Right renal cortex interstitium (tissue), 3 donors: ENCODE measurements around the gene ZNF853. TPM values are rescaled to one million over a fixed set of nuclear protein-coding genes. Genes with fewer than 3 reads are reported as not detected.
"Not testable (repeated sequence)": the region's sequence is repeated elsewhere in the genome, so short reads cannot be mapped to it uniquely, and the experiment has no call there.

ENCODE experiments used
- DNase-seq, 3 donors: peaks; one replicate each; pipeline ENCODE4 v3.0.0-alpha.2; 2013; ENCODE audit warnings: low read depth in 3 of 3, low spot score in 2 of 3
- polyA plus RNA-seq, 3 donors: library from polyadenylated mRNA; unstranded; fragments of 120-200 nt; gene quantifications; one replicate each; pipeline ENCODE4 v1.2.1, GENCODE V29; 2013; ENCODE audit not compliant: insufficient read length in 3 of 3

The ZNF853 gene
- polyA plus RNA-seq = 10 to 100 TPM; 15.0 to 16.8 (median 16.3) TPM

DNA sequence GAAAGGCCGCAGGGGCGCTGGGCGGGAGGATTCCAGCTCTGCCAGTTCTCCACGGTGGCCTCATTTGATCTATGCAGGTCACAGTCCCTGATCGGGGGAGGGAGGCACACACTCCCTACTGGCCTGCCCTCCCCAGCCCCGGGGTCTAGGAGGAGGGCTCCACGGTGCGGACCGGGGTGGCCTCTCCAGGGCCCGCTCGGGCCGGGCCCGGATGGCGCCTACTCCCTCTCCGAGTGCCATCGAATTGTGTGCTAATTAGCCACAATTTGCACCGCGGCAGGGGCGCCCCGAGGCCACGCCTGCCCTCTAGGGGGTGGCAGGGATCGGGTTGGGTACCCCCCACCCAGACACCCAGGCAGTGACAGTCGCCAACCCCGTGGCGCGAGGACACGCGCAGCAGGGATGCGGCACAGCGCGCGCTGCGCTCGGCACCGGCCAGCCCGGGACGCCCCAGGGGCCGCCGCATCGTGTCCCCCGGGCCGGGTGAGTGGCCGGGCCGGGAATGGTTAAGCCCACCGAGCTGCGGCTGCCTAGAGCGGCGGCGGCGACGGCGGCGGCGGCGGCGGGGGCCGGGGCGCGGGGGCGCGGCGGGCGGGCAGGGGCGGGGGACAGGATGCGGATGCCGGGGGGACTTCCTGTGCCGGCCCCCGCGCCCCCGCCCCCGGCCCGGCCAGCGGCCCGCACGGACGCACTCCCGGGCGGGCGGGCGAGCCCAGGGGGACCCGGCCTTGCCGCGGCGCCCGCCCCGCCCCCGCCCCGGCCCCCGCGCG lies at the start of gene ZNF853:
ZNF853 (plus strand) TSS at position 658 of the 770 bp plus-strand sequence. CDS start 565 bp downstream, outside the sequence.
- no peak for DNase-seq

DNA sequence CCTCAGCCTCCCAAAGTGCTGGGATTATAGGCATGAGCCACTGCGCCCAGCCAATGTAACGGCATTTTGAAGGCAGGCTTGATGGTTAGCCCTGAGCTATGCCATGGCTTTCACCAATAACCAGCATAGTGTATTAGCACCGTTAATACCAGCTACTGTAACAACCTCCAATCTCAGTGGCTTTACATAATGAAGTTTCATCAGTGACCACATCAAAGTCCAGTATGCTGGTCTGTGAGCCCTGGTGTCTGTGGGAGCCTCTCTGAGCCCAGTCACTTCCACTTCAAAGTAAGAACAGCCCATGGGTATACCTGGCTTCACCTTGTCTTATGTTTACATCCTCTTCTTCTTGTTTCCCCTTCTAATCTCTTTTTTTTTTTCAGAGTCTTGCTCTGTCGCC lies 49.8 kb upstream of the ZNF853 start:
- no peak for DNase-seq

DNA sequence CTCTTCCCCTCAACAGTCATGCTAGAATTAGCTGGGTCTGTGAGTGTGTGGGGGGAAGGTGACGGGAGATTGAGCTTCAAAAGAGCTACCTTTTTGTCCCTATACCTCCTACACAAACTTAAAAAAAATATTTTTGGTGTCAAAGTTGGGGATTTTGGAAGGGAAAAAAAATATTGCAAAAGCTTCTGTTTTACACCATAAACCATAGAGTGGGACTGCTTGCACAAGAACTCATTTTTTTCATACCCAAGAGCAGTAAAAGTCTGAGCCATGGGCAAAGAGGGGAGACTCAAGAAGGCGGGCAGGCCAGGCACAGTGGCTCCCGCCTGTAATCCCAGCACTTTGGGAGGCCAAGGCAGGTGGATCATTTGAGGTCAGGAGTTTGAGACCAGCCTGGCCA lies 47.5 kb upstream of the ZNF853 start:
- DNase-seq = no peak

DNA sequence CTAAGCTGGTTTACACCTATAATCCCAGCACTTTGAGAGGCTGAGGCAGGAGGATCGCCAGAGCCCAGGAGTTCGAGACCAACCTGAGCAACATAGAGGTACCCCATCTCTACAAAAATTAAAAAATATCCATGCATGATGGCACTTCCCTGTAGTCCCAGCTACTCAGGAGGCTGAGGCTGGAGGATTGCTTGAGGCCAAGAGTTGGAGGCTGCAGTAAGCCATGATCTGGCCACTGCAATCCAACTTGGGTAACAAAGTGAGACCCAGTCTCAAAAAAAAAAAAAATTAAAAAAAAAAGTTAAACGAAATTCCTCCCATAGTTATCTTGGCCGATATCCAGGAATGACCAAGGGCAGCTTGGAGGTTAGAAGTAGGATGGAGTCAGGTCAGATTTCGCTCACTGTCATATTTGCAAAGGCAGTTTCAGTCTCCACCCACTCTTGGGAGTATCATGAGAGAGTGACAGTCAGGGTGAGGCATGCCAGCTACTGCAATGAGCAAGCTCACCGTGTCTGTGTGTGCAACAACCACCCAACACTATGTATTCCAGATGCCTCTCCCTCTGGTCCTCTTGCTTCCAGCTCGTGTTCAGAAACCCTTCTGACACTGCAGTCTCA lies 44.1 kb upstream of the ZNF853 start:
- DNase-seq = no peak

DNA sequence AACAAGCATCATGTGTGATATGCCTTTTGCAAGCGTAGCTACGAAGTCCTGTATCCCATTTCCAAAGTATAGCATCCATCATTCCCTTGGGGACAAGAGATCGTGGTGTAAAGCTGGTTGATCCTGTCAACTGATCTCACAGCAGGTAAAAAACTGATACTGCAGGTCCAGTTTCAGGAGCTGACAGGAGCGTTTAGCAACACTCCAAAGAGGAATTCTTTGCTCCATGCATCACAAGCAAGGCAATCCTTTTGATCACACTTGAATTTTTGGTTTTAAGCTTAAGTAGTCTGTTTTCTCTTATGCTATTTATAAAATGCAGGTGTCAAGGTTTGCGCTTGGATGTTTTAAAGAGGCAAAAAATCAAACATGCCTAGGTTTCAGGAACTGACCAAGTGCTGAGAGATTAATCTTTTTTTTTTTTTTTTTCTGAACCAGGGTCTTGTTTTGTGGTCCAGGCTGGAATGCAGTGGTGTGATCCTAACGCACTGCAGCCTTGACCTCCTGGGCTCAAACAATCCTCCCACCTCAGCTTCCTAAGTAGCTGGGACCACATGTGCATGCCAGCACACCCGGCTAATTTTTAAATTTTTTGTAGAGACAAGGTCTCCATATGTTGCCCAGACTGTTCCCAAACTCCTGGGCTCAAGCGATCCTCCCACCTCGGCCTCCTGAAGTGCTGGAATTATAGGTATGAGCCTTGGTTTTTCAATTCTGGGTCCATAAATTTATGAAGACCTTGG lies 40.0 kb upstream of the ZNF853 start:
- DNase-seq = no peak

DNA sequence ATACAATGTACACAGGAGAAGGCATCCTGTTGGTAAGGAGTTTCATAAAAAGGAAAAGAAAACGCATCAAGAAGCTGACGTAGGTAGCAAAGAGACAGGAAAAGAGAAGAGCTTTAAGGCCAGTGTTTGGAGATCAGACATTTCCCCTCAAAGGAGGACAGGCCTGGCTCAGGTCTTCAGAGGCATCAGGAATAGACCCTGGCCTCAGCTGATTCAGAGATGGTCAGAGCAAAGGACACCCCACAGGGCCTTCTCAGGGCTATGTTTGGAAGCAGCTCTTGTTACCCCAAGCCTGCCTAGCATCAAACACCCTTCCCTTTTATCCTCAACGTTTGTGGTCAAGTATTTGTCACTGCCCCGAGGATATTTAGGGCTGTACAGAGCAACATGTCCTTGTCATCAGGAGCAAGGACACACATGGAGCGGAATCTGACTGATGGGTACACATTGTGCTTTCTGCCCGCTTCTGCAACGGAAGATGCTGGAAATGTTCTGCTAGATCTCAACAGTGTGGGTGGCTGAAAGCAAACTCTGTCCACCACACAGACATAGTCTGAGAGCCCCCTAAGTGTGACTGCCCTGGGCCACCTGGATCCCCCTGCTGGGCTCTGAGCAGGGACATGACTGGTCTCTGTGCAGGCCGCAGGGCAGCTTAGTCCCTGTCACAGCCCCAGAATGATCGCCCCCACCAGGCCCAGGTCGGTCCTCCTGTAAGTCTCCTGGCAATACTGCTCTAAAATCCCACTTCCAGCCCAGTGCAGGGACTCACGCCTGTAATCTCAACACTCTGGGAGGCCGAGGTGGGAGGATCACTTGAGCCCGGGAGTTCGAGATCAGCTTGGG lies 39.2 kb upstream of the ZNF853 start:
- DNase-seq = no peak

DNA sequence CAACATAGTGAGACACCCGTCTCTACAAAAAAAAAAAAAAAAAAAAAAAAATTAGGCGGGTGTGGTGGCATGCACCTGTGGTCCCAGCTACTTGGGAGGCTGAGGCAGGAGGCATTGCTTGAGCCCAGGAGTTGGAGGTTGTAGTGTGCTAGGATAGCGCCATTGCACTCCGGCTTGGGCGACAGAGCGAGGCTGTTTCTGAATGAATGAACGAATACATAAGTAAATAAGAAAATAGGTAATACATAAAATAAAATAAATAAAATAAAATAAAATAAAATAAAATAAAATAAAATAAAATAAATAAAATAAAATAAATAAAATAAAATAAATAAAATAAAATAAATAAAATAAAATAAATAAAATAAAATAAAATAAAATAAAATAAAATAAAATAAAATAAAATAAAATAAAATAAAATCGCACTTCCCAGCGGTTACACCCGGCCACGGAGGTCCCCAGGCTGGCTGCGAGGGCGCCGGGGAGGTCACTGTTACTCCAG lies 38.5 kb upstream of the ZNF853 start:
- DNase-seq = not testable (repeated sequence)

DNA sequence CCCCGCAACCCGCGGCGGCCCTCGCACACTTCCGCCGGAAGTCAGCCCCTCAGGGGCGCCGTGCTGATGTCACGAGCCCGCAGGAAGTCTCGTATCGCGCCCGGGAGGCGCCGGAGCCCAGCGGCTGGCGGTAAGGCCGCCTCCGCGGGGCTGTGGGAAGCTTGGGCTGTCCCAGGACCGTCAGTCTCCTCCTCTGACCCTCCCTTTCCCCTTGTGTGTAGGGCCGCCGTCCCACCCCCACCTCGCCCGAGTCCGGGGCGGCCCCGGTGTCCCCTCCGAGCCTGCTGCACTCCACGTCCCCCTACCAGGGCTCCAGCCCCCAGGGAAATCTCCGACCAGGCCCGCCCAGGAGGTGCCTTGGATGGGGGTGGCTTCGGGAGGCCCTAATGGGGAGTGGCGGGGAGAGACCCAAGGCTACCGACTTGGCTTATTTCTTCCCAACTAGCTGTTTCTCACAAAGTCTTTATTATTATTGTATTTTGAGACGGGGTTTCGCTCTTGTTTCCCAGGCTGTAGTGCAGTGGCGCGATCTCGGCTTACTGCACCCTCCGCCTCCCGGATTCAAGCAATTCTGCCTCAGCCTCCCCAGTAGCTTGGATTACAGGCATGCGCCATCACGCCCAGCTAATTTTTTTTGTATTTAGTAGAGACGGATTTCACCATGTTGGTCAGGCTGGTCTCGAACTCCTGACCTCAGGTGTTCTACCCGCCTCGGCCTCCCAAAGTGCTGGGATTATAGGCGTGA lies 37.9 kb upstream of the ZNF853 start, which contains the start of gene ZDHHC4:
ZDHHC4 (plus strand) TSS at position 86 of the 745 bp plus-strand sequence. CDS start 3,108 bp downstream, outside the sequence.
- peak in 2 of 3 donors; percentile 74 to 80 for DNase-seq

DNA sequence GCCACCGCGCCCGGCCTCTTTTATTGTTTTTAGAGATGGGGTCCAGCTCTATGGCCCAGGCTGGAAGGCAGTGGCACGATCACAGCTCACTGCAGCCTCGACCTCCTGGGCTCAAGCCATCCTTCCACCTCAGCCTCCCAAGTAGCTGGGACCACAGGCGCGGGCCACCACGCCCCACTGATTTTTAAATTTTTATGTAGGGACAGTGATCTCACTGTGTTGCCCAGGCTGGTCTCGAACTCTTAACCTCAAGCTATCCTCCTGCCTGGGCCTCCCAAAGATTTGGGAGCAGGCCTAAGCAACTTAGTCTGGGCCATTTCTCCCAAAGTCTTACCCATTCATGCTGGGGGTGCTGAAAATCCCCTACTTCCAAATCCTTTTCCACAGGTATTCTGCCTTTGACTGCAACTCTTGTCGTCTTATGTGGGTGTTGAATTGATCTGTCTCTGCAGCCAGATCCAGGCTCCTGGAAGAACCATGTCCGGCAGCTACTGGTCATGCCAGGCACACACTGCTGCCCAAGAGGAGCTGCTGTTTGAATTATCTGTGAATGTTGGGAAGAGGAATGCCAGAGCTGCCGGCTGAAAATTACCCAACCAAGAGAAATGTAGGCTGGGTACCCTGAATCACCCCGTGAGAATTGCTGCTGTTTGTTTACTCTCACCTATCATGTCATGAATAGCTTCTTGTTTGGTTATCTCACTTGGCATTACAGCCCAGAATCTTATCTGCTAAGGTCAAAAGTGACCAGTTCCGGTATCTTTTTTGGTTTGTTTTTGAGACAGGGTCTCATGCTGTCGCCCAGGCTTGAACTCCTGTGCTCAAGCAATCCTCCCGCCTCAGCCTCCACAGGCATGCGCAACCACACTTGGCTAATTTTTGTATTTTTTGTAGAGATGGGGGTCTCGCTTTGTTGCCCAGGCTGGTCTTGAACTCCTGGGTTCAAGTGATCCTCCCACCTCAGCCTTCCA lies 37.0 kb upstream of the ZNF853 start:
- DNase-seq = no peak

DNA sequence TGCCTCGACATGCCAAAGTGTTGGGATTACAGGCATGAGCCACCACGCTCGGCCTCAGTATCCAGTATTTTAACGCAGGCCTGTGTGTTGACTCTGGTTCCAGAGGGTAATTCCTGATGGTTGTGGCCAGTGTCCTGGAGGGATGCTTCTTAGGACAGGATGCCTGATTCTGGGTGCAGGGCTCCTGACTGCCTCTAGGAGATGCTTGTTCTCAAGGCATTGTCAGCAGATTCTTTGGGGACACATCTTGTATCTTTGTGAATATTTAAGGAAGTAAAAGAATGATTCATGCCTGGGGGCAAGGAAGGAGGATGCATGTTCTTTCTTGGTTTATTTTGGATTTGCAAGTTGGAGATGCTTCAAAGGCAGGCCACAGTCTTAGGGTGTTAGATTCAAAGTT lies 36.0 kb upstream of the ZNF853 start:
- no peak for DNase-seq

DNA sequence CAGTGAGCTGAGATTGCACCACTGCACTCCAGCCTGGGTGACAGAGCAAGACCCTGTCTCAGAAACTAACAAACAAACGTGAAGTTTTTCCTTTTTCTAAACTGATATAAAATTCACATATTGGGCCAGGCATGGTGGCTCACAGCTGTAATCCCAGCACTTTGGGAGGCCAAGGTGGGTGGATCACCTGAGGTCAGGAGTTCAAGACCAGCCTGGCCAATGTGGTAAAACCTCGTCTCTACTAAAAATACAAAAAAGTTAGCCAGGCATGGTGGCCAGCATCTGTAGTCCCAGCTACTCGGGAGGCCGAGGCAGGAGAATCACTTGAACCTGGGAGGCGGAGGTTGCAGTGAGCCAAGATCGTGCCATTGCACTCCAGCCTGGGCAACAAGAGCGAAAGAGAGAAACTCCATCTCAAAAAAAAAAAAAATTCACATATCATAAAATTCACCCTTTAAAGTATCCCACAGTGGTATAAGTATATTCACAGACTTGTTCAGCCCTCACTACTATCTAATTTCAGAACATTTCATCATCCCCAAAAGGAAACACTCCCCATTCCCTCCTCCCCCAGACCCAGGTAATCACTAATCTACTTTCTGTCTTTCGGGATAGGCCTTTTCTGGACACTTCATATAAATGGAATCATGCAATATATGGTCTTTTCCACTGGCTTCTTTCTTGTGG lies 29.5 kb upstream of the ZNF853 start:
- DNase-seq = not testable (repeated sequence)

DNA sequence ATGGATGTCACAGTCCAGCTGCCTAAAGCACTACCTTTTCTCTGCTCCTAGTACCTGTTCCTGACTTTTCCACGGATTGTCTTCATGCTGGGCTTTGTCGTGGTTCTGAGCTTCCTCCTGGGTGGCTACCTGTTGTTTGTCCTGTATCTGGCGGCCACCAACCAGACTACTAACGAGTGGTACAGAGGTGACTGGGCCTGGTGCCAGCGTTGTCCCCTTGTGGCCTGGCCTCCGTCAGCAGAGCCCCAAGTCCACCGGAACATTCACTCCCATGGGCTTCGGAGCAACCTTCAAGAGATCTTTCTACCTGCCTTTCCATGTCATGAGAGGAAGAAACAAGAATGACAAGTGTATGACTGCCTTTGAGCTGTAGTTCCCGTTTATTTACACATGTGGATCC lies 26.8 kb upstream of the ZNF853 start:
- no peak for DNase-seq

DNA sequence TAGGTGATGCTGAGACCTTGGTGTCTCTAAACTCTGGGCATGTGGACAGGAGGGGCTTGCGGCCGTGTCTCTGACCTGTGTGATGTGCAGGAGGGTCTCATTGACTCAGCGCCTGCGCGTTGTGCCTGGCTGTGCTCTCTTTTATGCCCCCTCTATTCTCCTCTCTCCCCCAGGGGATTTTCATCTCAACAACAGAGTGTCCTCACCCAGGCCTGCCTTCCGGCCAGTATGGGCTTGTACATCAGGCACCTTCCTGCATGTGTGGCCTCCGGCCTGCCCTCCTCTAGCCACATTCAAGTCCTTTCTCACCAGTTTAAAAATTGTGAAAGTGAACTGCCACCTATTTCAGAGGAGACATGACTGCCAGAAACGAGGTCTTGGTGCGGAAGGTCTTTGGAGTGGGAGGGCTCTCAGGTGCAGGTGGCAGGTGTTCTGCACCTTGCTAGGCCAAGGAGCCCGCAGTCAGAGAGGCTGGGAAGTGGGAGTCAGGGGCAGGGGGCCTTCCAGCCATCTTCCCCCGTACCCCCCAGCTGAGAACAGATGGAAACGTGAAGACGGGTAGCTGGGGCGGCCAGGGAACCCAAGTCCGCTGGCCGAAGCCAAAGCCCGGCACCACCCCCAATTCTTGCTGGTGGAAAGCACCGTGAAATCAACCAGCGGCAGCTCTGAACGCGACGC lies 26.1 kb upstream of the ZNF853 start:
- no peak for DNase-seq

DNA sequence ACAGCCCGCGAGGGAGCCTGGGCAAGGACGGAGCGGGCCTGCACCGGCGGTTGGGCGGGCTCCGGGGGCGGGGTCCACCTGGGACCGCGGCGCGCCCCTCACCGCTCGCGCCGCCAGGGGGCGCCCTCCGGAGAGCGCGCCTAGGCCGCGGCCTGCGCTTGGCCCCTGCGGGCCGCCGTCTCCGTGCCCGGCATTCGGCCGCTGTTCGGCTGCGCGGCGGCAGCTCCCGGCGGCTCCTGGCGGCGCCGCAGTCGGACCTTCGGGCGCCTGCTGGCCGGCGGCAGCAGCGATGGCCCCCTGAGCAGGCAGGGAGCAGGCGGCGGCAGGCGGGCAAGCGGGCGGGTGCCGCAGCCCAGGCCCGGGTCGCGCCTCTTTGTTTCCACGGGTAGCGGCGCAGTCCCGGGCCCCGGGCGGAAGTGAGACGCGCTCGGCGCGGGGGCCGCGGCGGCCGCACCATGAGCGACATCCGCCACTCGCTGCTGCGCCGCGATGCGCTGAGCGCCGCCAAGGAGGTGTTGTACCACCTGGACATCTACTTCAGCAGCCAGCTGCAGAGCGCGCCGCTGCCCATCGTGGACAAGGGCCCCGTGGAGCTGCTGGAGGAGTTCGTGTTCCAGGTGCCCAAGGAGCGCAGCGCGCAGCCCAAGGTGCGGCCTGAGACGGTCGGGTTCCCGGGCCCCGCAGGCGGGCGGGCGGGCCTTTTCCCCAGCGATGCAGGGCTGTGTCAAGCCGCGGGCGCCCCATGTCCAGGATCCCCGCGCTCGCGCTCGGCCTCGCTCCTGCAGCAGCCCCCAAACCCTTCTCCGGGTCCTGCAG lies 25.4 kb upstream of the ZNF853 start, which contains the start of gene INTS15:
INTS15 (plus strand) TSS at position 193 of the 816 bp plus-strand sequence; CDS start at position 456, 263 bp downstream.
- peak in 2 of 3 donors; percentile 74 to 77 for DNase-seq

DNA sequence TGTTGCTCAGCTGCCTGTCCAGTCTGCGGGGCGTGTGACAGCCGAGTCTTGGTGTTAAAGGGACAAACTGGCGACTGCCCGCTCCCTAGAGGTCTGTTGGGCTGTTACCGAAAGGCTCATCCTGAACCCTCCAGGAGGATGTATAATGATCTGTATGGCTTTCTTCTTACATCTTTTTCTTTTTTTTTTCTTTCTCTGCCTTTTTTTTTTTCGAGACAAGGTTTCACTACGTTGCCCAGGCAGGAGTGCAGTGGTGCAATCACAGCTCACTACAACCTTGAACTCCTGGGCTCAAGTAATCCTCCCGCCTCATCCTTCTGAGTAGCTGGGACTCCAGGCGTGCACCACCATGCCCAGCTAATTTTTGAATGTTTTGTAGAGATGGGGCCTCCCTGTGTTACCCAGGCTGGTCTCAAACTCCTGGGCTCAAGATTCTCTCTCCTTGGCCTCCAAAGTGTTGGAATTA lies 24.7 kb upstream of the ZNF853 start:
- DNase-seq = no peak

DNA sequence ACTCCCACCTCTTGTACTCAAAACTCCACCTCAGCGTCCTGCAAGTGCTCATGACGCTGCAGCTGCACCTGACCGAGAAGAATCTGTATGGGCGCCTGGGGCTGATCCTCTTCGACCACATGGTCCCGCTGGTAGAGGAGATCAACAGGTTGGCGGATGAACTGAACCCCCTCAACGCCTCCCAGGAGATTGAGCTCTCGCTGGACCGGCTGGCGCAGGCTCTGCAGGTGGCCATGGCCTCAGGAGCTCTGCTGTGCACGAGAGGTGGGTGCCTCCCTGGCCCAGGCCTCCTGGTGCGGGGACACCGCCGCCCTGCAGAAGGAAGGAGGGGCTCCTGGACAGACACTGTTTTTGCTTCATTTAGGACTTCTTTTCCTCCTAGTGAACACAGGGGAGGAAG lies 15.3 kb upstream of the ZNF853 start:
- no peak for DNase-seq
